ENCODE results near the gene LINC00237.

The LINC00237 gene

GRCh38 chr20:21134883-21135493 is 28.8 kb upstream of the LINC00237 start:
- Mint-ChIP-seq H3K4me3 (no peak overlapping the region), H3K27me3 (ENCODE audit: low read depth) (no peaks in the 10 kb centered on the region), H3K9me3 (no peaks in the 10 kb centered on the region), H3K36me3 (ENCODE audit: low read depth) (peaks cover 11% of the 10 kb centered on the region), H3K4me1 (ENCODE audit: low read depth) (peaks cover under 1% of the 10 kb centered on the region), H3K27ac (no peak overlapping the region)
- no peak for DNase-seq (ENCODE audit: low spot score)

DNA sequence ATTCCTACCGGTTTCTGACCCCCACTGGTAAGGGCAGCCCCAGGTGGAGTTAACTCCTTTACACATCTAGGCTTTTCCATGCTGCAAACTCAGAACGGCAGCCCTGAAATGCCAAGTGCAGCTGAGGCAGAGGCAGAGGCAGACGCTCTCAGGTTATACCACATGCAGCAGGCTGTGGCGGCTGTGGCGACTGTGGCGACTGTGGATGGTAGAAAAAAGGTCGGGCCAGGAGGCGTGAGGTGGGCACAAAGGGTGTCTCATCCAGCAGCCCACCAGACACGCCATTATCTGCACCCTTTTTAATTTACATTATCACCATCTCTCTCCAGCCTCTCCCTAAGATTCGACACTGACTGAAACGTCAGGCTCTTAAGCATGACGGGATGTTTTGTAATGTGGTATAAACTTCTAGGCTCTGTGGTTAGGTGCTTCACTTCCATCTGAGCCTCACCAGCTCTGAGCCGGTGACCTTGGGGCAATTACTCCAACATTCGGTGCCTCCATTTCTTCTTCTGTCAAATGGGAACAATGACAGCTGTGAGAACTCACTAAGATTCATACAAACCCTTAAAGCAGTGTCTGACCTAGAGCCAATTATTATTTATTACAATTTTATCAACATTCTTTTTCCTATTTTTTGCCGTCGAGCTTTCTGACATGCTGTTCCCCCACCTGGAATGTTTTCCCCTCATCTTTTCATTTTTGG is 27.9 kb upstream of the LINC00237 start:
- H3K36me3 Mint-ChIP-seq (ENCODE audit: low read depth): peaks cover 10% of the 10 kb centered on the region

DNA sequence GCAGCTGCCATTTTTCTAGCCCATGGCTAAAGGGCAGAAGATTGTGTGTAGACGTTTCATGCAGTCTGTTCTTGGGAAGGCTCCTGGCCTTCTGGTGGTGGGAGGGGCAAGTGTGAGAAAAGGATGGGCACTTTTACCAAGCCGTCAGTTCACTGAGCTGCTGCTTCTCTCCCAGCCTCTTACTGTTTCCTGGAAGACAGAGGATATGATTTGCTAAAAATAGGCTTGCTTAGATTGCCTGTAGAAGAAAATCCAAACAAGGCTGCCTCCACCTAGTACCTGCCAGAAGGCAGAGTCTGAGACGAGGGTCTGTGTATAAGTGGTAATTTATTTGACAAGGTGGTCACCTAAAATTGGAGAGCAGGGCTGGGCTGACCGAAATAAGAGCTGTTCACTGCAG is 27.2 kb upstream of the LINC00237 start:
- Mint-ChIP-seq H3K9me3 (no peaks in the 10 kb centered on the region), H3K27me3 (ENCODE audit: low read depth) (no peaks in the 10 kb centered on the region), H3K27ac (no peak overlapping the region), H3K4me1 (ENCODE audit: low read depth) (peaks cover 6% of the 10 kb centered on the region), H3K4me3 (no peak overlapping the region), H3K36me3 (ENCODE audit: low read depth) (peaks cover 10% of the 10 kb centered on the region)
- no peak for DNase-seq (ENCODE audit: low spot score)

More for the DNA sequence above, 27.9 kb upstream of the LINC00237 start:
- Mint-ChIP-seq H3K27me3 (ENCODE audit: low read depth) (no peaks in the 10 kb centered on the region), H3K4me1 (ENCODE audit: low read depth) (peaks cover 4% of the 10 kb centered on the region), H3K27ac (no peak overlapping the region), H3K4me3 (no peak overlapping the region), H3K9me3 (no peaks in the 10 kb centered on the region)
- DNase-seq (ENCODE audit: low spot score): no peak

DNA sequence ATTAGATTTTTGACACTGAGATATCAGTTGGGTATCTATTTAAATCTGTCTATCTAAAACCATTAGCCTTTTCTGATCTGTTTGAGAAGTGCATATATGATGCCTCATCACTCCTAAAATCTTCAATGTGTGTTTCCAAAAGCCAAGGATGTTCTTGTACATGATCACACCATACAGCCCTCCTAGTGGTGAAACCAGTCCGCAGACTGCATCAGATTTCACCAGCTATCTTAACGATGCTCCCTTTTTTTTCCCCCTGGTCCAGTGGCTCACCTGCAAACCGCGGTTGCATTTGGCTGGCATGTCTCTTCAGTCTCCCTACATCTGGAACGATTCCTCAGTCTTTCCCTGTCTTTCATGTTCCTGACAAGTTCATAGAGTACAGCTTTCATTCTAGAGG is 23.7 kb upstream of the LINC00237 start:
- no peak overlapping the region for H3K4me3 Mint-ChIP-seq
- H3K27ac Mint-ChIP-seq: no peak overlapping the region
- H3K36me3 Mint-ChIP-seq (ENCODE audit: low read depth): peaks cover 9% of the 10 kb centered on the region
- H3K9me3 Mint-ChIP-seq: no peaks in the 10 kb centered on the region
- no peaks in the 10 kb centered on the region for H3K27me3 Mint-ChIP-seq (ENCODE audit: low read depth)
- DNase-seq (ENCODE audit: low spot score): no peak
- peaks cover 25% of the 10 kb centered on the region for H3K4me1 Mint-ChIP-seq (ENCODE audit: low read depth)

DNA sequence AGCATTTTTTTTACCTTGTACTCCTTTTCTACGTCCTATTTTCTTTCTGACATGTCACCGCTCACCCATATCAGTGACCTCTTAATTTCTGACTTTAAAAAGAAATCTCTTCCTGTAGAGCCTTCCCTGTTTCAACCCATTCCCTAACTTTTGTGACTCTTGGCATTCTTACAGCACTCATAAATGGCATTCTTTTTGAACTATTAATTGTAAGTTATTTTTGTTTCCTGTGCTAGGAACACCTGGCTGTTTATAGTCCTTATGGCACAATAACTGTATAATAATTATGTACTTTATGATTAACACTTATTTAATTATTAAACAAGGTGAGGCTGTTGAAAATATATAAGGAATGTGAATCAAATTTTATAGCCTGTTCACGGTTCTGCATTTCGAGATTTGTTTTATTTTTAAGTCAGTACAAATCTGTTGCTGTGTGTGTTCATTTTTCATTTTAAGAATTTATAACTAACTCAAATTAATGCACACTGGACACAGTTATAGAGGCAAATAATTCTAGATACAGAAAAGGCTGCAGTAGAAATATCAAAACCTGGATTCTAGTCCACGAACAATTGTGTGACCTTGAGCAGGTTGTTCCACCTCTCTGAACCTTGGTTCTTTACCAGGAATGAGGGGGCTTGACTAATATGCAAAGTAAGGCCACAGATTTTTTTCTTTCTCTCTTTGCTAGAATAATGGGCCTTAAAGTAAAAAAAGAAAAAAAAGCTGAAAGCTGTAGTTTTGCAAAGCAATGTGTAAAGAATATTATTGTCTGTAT is 21.2 kb upstream of the LINC00237 start:
- Mint-ChIP-seq H3K4me3 (peak overlapping the region; percentile 94), H3K27me3 (ENCODE audit: low read depth) (peaks cover 2% of the 10 kb centered on the region), H3K4me1 (ENCODE audit: low read depth) (peaks cover 25% of the 10 kb centered on the region), H3K36me3 (ENCODE audit: low read depth) (peaks cover 8% of the 10 kb centered on the region), H3K27ac (no peak overlapping the region), H3K9me3 (no peaks in the 10 kb centered on the region)
- no peak for DNase-seq (ENCODE audit: low spot score)

GRCh38 chr20:21126581-21126870 is 20.4 kb upstream of the LINC00237 start:
- peaks cover 2% of the 10 kb centered on the region for H3K27me3 Mint-ChIP-seq (ENCODE audit: low read depth)
- peak overlapping the region; percentile 94 for H3K4me3 Mint-ChIP-seq
- peaks cover 25% of the 10 kb centered on the region for H3K4me1 Mint-ChIP-seq (ENCODE audit: low read depth)
- H3K9me3 Mint-ChIP-seq: no peaks in the 10 kb centered on the region
- H3K27ac Mint-ChIP-seq: peak overlapping the region; percentile 89
- DNase-seq (ENCODE audit: low spot score): no peak
- peaks cover 8% of the 10 kb centered on the region for H3K36me3 Mint-ChIP-seq (ENCODE audit: low read depth)

DNA sequence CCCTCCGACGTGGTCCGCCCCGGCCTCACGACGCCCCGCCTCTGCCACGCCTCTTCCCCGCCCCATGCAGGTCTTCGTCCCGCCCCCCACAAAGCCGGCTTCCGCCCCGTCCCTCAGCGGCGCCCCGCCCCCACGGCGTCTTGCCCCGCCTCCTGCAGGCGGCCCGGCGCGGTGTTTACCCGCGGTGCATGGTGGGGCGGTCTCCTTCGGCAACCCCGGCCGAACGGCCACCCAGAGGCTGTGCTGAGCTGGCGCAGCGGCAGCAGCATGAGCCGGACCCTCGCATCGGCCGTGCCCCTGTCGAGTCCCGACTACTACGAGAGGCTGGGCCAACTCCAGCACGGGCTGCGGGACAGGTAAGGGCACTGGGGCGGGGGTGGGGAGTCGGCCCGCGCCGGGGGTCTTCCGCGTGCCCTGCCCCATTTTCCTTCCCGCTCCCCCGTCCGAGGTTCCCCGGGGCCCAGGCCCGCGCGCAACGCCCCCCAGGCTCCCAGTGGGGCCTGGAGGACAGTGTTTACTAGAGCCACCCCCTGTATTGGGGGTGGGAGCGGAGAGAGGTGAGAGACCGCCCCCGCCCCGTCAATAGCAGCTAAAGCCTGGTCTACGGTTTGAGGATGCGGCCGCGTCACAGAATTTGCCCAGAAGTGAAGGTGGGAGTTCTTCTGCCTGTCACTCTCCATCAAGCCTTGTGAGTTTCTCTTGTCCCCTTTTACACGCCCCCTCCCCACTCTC is 19.9 kb upstream of the LINC00237 start, which contains the start of gene KIZ:
Gene KIZ (plus strand): TSS at position 234 of the 732 bp plus-strand sequence. CDS start 34 bp downstream, at position 268.
- Mint-ChIP-seq H3K4me3 (peak within 1 kb of the TSS; percentile 94), H3K27ac (peak within 1 kb of the TSS; percentile 89), H3K4me1 (ENCODE audit: low read depth) (peaks cover 25% of the 10 kb centered on the region), H3K9me3 (no peaks in the 10 kb centered on the region), H3K36me3 (ENCODE audit: low read depth) (peaks cover 8% of the 10 kb centered on the region), H3K27me3 (ENCODE audit: low read depth) (peaks cover 2% of the 10 kb centered on the region)
- DNase-seq (ENCODE audit: low spot score): peak; percentile 95

- no peak for DNase-seq (ENCODE audit: low spot score)
- Mint-ChIP-seq H3K9me3 (no peaks in the 10 kb centered on the region), H3K27ac (peak overlapping the region; percentile 58), H3K4me1 (ENCODE audit: low read depth) (peaks cover 25% of the 10 kb centered on the region), H3K27me3 (ENCODE audit: low read depth) (peaks cover 2% of the 10 kb centered on the region), H3K4me3 (peak overlapping the region; percentile 94), H3K36me3 (ENCODE audit: low read depth) (peaks cover 8% of the 10 kb centered on the region)
Observed at GRCh38 chr20:21125072-21125848, 19.1 kb upstream of the LINC00237 start.

DNA sequence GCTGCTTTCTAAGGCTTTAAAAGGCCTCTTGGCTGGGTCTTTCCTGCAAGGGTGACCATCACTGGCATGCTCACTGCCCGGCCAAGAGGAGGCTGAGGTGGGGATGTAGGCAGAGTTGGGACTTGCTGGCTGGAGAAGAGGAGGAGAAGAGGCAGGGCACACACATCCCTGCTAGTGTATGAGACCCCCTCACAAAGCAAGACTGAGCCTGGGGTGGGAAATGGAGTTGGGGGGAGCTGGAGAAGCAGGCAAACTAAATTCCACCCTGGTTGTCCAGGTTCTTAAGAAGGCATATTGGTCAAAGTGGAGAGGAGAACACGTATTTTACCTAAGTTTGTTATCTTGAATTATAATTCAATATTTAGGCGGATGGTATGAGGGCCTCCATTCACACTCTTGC is 18.0 kb upstream of the LINC00237 start:
- Mint-ChIP-seq H3K4me3 (no peak overlapping the region), H3K36me3 (ENCODE audit: low read depth) (peaks cover 6% of the 10 kb centered on the region), H3K27ac (no peak overlapping the region), H3K27me3 (ENCODE audit: low read depth) (peaks cover 3% of the 10 kb centered on the region), H3K9me3 (no peaks in the 10 kb centered on the region), H3K4me1 (ENCODE audit: low read depth) (peaks cover 23% of the 10 kb centered on the region)
- no peak for DNase-seq (ENCODE audit: low spot score)

- no peaks in the 10 kb centered on the region for H3K4me1 Mint-ChIP-seq (ENCODE audit: low read depth)
- no peak overlapping the region for H3K4me3 Mint-ChIP-seq
- H3K36me3 Mint-ChIP-seq (ENCODE audit: low read depth): no peaks in the 10 kb centered on the region
- H3K27me3 Mint-ChIP-seq (ENCODE audit: low read depth): peaks cover 35% of the 10 kb centered on the region
- DNase-seq (ENCODE audit: low spot score): no peak
- H3K9me3 Mint-ChIP-seq: no peaks in the 10 kb centered on the region
- no peak overlapping the region for H3K27ac Mint-ChIP-seq
Observed at GRCh38 chr20:21118782-21119181, 12.6 kb upstream of the LINC00237 start.

DNA sequence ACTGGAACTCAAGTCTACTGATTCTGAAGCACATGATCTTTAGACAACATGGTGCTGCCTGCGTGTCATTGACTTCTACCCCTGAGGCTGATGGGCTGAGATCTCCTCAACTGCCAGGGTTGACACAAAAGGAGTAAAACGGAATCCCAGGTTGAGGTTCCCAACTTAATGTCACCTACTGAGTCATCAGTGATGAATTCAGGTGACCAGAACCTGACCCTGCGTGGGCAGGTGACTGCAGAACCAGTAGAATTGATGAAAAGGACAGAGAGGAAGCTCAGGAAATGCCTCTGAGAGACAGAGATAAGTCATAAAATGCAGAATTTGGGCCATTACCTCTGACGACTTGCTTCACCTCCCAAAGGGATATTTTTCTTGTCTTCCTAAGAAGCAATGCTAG is 12.0 kb upstream of the LINC00237 start:
- Mint-ChIP-seq H3K4me1 (ENCODE audit: low read depth) (no peaks in the 10 kb centered on the region), H3K27ac (no peak overlapping the region), H3K36me3 (ENCODE audit: low read depth) (no peaks in the 10 kb centered on the region), H3K9me3 (no peaks in the 10 kb centered on the region), H3K4me3 (no peak overlapping the region), H3K27me3 (ENCODE audit: low read depth) (peaks cover 40% of the 10 kb centered on the region)
- no peak for DNase-seq (ENCODE audit: low spot score)

- Mint-ChIP-seq H3K9me3 (no peaks in the 10 kb centered on the region), H3K36me3 (ENCODE audit: low read depth) (no peaks in the 10 kb centered on the region), H3K4me3 (no peak overlapping the region), H3K27me3 (ENCODE audit: low read depth) (peaks cover 39% of the 10 kb centered on the region), H3K4me1 (ENCODE audit: low read depth) (no peaks in the 10 kb centered on the region), H3K27ac (no peak overlapping the region)
- DNase-seq (ENCODE audit: low spot score): no peak
Observed at GRCh38 chr20:21117521-21117920, 11.4 kb upstream of the LINC00237 start.

GRCh38 chr20:21114584-21114983 is 8.4 kb upstream of the LINC00237 start:
- peaks cover 63% of the 10 kb centered on the region for H3K27me3 Mint-ChIP-seq (ENCODE audit: low read depth)
- no peaks in the 10 kb centered on the region for H3K4me1 Mint-ChIP-seq (ENCODE audit: low read depth)
- H3K36me3 Mint-ChIP-seq (ENCODE audit: low read depth): no peaks in the 10 kb centered on the region
- no peak for DNase-seq (ENCODE audit: low spot score)
- no peaks in the 10 kb centered on the region for H3K9me3 Mint-ChIP-seq
- H3K4me3 Mint-ChIP-seq: no peak overlapping the region
- H3K27ac Mint-ChIP-seq: no peak overlapping the region

All from T-helper 2 cell treated with Interferon-gamma antibody and Interleukin-4, amounts not matched to agents 5 μg/mL and 100 μg/mL, for 36 hours (primary cell).